ENCODE data around the gene CAVIN2.
A peak's percentile ranks its signal among the peaks of the same experiment; 100 is the strongest.

CAVIN2 gene

GRCh38 chr2:191846515-191847476, at the start of gene CAVIN2:
TSS of gene CAVIN2 (minus strand) at chr2:191847088. CDS start at chr2:191846925, 163 bp downstream.
- peak in 2 of 58 donors; percentile 4 to 21 for DNase-seq

- no peak for DNase-seq
Measured at GRCh38 chr2:191895743-191896142, 48.9 kb upstream of the CAVIN2 start.

DNA sequence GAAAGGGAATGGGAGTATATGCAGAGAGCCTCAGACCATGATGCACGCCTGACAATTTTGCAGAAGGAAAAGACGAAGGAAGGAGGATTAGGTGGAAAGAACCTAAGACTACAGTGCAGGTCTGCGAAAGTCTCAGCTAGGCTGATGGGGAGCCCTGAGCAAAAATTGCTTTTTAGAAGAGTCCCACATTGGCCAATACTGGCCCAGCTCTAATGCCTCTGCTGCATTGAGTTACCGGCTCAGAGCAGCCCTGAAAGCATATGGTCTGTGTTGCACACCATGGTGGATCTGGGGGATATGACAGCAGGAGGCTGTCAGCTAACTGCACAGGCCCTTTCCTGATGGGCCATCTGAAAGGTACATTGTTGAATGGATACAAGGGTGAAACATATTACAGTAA, 48.3 kb upstream of the CAVIN2 start:
- no peak for DNase-seq

DNA sequence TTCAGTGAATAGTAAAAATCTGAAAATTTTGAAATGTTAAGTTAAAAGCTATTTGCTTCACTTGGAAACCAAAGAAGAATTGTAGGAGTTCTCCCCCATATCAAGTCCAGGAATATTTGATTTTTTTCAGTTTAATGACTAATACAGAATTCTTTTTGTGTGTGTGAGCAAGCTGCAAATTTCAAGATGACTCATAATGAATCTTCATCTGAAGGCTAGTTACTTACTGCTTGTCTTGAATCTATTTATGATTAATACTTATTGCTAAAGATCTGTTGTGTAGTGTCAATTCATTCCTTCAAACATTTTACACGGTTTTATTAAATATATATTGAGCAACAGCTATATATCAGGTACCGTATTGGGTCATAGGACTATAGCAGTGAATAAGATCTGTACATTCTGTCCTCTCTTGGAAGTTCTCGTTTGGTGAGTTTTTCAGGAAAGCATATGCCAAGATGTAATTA, 47.8 kb upstream of the CAVIN2 start:
- DNase-seq = no peak

- no peak for DNase-seq
Measured at GRCh38 chr2:191892391-191892790, 45.5 kb upstream of the CAVIN2 start.

- no peak for DNase-seq
Measured at GRCh38 chr2:191891656-191892055, 44.8 kb upstream of the CAVIN2 start.

- DNase-seq = no peak
Measured at GRCh38 chr2:191889931-191890330, 43.0 kb upstream of the CAVIN2 start.

GRCh38 chr2:191888400-191889166, 41.7 kb upstream of the CAVIN2 start:
- no peak for DNase-seq

DNA sequence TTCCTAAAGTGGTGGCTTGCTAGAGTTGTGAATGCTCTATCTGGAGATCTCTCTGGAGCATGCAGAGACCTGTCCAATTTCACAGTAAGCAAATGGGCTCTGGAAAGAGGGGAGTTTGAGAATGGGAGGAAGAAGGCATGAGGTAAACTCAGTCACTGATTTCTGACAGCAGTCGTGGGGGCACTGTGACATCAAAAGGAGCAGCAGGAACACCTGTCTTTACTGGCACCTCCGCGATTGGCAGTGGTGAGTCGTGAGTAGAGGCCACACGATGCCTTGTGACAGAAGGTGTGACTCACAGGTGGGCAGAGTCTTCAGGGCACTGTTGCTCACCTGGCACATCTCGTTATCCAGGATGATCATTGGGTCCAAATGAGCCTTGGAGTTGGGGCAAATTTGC, 38.8 kb upstream of the CAVIN2 start:
- no peak for DNase-seq

DNA sequence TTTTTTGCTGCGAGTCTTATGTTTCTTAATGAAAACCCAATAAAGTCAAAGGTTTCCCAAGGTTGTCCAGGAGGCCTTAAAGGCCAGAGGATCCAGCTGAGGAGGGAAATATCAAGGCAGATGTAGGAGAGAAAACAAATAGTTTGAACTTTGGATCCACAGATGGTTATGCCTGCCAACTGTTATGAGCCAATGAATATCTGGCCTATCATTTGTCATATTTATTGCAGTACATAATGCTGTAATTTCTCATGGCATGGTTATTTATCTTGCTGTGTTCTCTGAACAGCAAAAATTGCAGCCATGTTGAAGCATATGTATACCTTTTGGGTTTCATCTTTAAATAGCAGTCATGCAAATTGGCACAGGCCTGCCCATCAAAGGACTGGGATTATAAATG, 38.2 kb upstream of the CAVIN2 start:
- DNase-seq = no peak

GRCh38 chr2:191881982-191882816, 35.3 kb upstream of the CAVIN2 start:
- DNase-seq = no peak

- no peak for DNase-seq
Measured at GRCh38 chr2:191878548-191879279, 31.8 kb upstream of the CAVIN2 start.

GRCh38 chr2:191877875-191878274, 31.0 kb upstream of the CAVIN2 start:
- DNase-seq = no peak

- DNase-seq = no peak
Measured at GRCh38 chr2:191875859-191876258, 29.0 kb upstream of the CAVIN2 start.

DNA sequence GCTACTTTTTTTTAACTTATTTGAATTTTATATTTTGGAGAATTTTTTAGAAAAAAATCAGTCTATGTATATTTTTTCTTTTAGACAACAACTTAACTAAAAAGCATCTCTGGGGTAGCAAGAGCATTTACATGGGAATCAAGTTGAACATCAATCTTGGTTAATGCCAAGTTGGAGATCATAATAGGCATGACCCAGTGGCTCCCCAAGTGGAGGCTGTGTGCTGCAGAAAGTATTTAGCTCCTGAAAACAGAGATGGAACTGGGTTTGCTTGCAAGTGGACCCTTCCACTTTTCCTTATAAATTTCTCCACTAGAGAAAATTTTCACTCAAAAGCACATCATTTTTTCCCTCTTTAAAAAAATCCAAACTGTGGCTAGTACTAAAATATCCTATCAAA, 23.9 kb upstream of the CAVIN2 start:
- no peak for DNase-seq

GRCh38 chr2:191869781-191870180, 22.9 kb upstream of the CAVIN2 start:
- DNase-seq = no peak

- peak in 24 of 58 donors; percentile 2 to 39 (median 17) for DNase-seq
Measured at GRCh38 chr2:191869178-191869577, 22.3 kb upstream of the CAVIN2 start.

DNA sequence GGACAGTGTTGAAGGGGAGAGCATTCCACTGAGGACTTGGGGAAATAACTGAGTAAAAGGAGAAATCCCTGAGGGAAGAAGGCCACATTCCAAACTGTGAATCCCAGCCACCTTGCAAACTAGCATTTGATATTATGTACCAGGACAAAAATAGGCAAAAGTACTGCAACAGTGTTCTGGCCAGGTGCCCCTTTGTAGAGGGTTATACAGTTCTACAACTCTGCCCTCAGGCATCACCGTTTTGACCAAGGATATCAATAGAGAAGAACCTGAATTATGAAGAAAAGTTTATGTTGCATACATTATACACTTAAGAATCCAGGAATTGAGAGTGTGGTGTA, 20.6 kb upstream of the CAVIN2 start:
- DNase-seq = no peak

GRCh38 chr2:191866675-191867506, 20.0 kb upstream of the CAVIN2 start:
- no peak for DNase-seq

DNA sequence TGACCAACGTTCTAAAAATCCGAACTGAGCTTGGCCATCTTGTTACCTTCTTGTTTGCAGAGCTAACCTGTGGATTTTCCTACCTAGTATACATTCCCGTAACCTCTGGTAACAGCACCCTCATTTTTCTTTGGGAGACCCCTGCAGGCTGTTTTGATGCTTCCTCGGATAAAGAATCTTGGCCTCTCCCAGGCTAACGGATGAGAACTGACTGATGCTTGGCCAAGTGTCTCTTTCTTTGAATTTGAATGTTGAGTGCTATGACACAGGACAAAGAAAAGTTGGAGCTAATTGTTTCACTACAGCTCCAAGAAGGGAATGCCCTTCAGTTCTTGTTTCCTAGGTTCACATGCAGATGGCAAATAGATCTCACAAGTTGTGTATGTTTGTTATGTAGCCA, 19.3 kb upstream of the CAVIN2 start:
- DNase-seq = no peak

All from anterior cingulate cortex (tissue), 58 donors.